GM12801 (cell line): ENCODE results near the gene NOTUM.

Experiments
- CTCF ChIP-seq: IDR thresholded peaks from one replicate; pipeline ENCODE4 v1.5.1; 2011; ENCODE audit warnings: control low read depth; ENCODE audit not compliant: insufficient read length; ENCODE audit errors: extremely low read depth

The NOTUM gene

DNA sequence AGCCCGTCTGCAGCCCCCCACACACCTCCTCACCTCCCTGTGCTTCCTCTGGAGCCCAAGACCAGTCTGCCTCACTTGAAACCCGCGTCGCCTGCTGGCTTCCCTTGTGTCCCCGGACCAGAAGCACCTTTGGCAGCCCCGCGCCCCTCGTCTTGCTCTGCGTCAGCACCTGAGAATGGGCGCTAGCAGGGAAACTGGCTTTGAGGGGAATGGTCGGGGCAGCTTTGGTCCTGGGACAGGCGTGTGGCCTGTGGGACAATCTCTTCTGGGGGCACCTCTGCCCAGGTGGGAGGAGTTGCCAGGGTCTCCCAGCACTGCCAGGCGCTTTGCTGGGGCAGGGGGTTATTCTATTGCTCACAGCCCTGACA lies 29.8 kb downstream of the NOTUM start:
- TF ChIP-seq CTCF, result no peak

- TF ChIP-seq CTCF, result no peak
Measured at GRCh38 chr17:81930142-81931125, 30.6 kb downstream of the NOTUM start.

DNA sequence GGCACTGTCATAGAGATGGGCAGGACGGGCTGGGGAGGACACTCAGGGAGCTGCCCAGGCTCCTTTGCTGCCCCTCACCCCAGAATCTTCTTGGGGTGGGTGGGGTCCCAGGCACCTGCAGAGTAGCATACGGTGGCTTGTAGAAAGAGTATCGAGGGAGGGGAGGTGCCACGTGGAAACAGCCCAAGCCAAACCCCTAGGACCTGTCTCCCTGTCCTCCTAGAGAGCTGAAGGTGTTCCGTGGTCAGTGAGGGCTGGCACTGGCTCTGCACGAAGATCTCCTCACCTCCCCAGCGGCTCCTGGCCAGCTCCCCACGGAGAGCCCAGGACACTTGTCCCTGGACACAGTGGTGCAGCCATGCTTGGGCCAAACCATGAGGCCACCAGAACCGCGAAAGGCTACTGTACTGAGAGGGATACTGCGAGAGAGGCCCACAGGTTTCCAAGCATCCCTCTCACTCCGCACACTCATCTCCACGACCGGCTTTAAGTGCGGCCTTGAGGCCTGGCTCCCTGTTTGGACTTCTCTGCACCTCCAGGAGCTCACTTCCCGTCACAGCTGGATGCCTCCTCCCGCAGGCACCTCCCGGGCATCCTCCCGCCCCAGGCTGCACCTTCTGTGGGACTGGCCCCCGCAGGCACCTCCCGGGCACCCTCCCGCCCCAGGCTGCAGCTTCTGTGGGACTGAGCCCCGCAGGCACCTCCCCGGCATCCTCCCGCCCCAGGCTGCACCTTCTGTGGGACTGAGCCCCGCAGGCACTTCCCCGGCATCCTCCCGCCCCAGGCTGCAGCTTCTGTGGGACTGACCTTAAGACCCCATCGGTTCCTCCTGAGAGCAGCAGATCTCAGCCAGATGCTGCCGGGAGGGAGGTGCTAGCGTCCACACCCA lies 31.5 kb downstream of the NOTUM start:
- no peak for TF ChIP-seq CTCF

DNA sequence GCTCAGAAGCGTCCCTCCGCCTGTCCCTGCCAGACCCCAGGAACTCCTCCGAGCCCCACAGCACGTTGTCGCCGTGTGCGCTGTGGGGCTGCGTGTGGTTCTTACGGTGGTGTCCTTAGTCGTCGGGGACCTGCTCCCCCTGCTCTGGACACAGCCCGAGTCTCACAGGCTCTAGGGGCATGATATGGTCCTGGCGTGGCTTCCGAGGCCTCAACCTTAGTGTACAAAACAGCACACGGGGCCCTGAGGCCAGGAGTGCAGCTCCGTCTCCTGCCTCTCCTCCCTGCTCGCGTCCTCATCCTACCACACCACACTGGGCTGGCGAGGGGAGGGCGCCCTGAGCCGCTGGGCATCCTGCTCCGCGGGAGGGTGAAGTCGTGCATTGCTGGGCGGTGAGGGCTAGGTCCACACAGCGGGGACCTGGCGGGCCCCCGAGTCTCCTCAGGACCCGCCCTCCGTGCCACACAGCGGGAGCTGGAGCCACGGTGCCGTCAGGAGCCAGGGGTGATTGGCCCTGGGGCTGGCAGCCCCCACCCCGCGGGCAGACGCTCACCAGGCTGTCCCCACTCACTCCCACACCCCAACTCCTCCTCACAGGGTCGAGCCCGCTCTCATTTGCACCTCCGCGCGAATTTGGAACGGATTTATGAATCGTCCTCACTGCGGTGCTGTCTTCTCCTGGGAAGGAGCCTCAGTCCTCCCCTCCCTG lies 32.3 kb downstream of the NOTUM start:
- TF ChIP-seq CTCF, result no peak

DNA sequence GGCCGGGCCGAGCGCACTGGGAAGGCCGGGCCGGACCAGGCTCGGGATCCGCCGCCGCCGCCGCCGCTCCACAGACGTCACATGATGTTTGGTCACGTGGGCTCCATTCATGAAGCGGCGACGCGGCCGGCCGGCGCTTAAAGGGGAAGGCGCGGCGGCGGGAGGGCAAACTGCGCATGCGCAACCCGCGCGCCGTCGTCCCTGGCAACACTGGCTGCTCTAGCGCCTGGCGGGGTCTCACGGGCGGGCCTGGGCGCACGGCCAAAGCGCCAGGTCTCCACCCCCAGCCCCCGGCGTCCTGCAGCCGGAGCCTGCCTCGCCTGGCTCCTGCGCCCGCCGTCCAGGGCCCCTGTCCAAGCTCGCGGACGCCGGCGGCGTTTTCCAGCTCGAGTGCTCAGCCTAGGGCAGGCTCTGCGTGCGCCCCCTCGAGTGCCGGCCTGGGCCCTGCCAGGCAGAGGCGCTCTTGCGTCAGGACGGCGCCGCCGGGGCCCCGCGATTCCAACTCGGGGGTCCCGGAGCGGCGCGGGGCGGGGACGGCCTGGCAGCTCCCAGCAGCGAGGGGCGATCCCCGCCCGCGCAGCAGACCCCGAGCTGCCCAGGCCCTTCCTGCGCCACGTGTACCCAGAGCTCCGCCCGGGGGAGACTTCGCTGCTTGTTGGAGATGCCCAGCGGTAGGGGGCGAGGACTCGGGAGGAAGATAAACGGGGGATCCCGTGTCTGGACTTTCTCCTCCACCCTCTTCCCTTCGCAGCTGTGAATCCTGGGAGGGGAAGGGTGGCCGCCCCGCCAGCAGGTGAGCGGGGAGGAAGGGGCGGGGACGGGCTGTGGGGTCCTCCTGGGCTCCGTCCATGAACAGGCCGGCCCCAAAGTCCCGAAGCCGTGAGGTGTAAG lies 33.1 kb downstream of the NOTUM start, which contains the start of gene MAFG:
TSS of gene MAFG (minus strand) at position 83 of the 891 bp plus-strand sequence. CDS start 4,550 bp downstream, outside the sequence.
- TF ChIP-seq CTCF, result no peak

- no peak for TF ChIP-seq CTCF
Measured at GRCh38 chr17:81927152-81927652, 33.8 kb downstream of the NOTUM start.
